ENCODE results near the gene RAB40AL. TPM values are rescaled to one million over a fixed set of nuclear protein-coding genes. Genes with fewer than 3 reads are reported as not detected.

The RAB40AL gene
- polyA plus RNA-seq, 1 experiment, result 0.32 TPM

GRCh38 chrX:102930990-102931756, 5.9 kb upstream of the RAB40AL start:
- POLR2A ChIA-PET, result no interaction called here
- Histone ChIP-seq H3K27me3 (ENCODE audit: control insufficient read depth, insufficient read depth, low read length) (no peaks in the 10 kb centered on the region), H3K4me3 (ENCODE audit: low read depth, low read length) (no peak overlapping the region), H3K36me3 (ENCODE audit: control insufficient read depth, insufficient read depth, low read length) (no peaks in the 10 kb centered on the region)
- CTCF ChIA-PET, result interaction anchor here (1.0 to 2.2 kb wide), 2 partner anchors 20 to 31 kb away, joined by 3 to 6 read pairs; no protein-coding TSS in a partner anchor
- no peak for TF ChIP-seq CTCF (IDR thresholded peaks at IDR 0.05; ENCODE audit: insufficient read depth, low read depth, low read length)
- no peak for DNase-seq (ENCODE audit: low read depth)

GRCh38 chrX:102934624-102935023, 2.4 kb upstream of the RAB40AL start:
- H3K36me3 ChIP-seq (ENCODE audit: control insufficient read depth, insufficient read depth, low read length), result no peaks in the 10 kb centered on the region
- H3K4me3 ChIP-seq (ENCODE audit: low read depth, low read length), result no peak overlapping the region
- H3K27me3 ChIP-seq (ENCODE audit: control insufficient read depth, insufficient read depth, low read length), result no peaks in the 10 kb centered on the region
- ChIA-PET CTCF (interaction anchor here (0.7 to 2.2 kb wide), 8 partner anchors 9 to 242 kb away, joined by 3 to 8 read pairs (median 6); no protein-coding TSS in a partner anchor), POLR2A (no interaction called here)
- no peak for DNase-seq (ENCODE audit: low read depth)
- peak; percentile 58 for TF ChIP-seq CTCF (IDR thresholded peaks at IDR 0.05; ENCODE audit: insufficient read depth, low read depth, low read length)

- Histone ChIP-seq H3K4me3 (ENCODE audit: low read depth, low read length) (no peak overlapping the region), H3K27me3 (ENCODE audit: control insufficient read depth, insufficient read depth, low read length) (no peaks in the 10 kb centered on the region), H3K36me3 (ENCODE audit: control insufficient read depth, insufficient read depth, low read length) (no peaks in the 10 kb centered on the region)
- TF ChIP-seq CTCF (IDR thresholded peaks at IDR 0.05; ENCODE audit: insufficient read depth, low read depth, low read length), result peak; percentile 66
- POLR2A ChIA-PET, result interaction anchor here (0.5 kb wide), 1 partner anchor 559 kb away, joined by 3 read pairs; no protein-coding TSS in a partner anchor
- DNase-seq (ENCODE audit: low read depth), result no peak
- CTCF ChIA-PET, result interaction anchor here (0.5 to 4.0 kb wide), 36 partner anchors 9 to 302 kb away, joined by 3 to 39 read pairs (median 4); no protein-coding TSS in a partner anchor
Observed at GRCh38 chrX:102950908-102951866, 14.1 kb downstream of the RAB40AL start.

- H3K4me3 ChIP-seq (ENCODE audit: low read depth, low read length), result no peak overlapping the region
- no peaks in the 10 kb centered on the region for H3K36me3 ChIP-seq (ENCODE audit: control insufficient read depth, insufficient read depth, low read length)
- ChIA-PET POLR2A (no interaction called here), CTCF (no interaction called here)
- H3K27me3 ChIP-seq (ENCODE audit: control insufficient read depth, insufficient read depth, low read length), result no peaks in the 10 kb centered on the region
- TF ChIP-seq CTCF (IDR thresholded peaks at IDR 0.05; ENCODE audit: insufficient read depth, low read depth, low read length), result no peak
- DNase-seq (ENCODE audit: low read depth), result no peak
Observed at GRCh38 chrX:102957751-102958150, 20.7 kb downstream of the RAB40AL start.

GRCh38 chrX:102958794-102959193, 21.7 kb downstream of the RAB40AL start:
- H3K4me3 ChIP-seq (ENCODE audit: low read depth, low read length), result no peak overlapping the region
- CTCF ChIA-PET, result interaction anchor here (5.0 kb wide), 1 partner anchor 7 kb away, joined by 37 read pairs; no protein-coding TSS in a partner anchor
- H3K27me3 ChIP-seq (ENCODE audit: control insufficient read depth, insufficient read depth, low read length), result no peaks in the 10 kb centered on the region
- POLR2A ChIA-PET, result no interaction called here
- DNase-seq (ENCODE audit: low read depth), result no peak
- H3K36me3 ChIP-seq (ENCODE audit: control insufficient read depth, insufficient read depth, low read length), result no peaks in the 10 kb centered on the region
- no peak for TF ChIP-seq CTCF (IDR thresholded peaks at IDR 0.05; ENCODE audit: insufficient read depth, low read depth, low read length)

Data from BJ (cell line).